Renal cortex interstitium (tissue), 11 donors: Measurements from ENCODE around the gene VEZF1. TPM values are rescaled to one million over a fixed set of nuclear protein-coding genes. Genes with fewer than 3 reads are reported as not detected.

ENCODE experiments used
- DNase-seq, 11 donors: peaks; one replicate each; pipeline ENCODE4 v3.0.0-alpha.2; 2013; ENCODE audit warnings: low read depth in 9 of 11, low spot score in 4 of 11; ENCODE audit errors: extremely low read depth in 1 of 11
- polyA plus RNA-seq, 3 donors: library from polyadenylated mRNA; unstranded; fragments of 120-200 nt; gene quantifications; one replicate each; pipeline ENCODE4 v1.2.1, GENCODE V29; 2013; ENCODE audit not compliant: insufficient read length in 3 of 3

The VEZF1 gene
- polyA plus RNA-seq, 3 donors = 99.9 to 111 (median 108) TPM

GRCh38 chr17:57957886-57958285, 30.2 kb downstream of the VEZF1 start:
- no peak for DNase-seq

GRCh38 chr17:57957120-57957850, 30.8 kb downstream of the VEZF1 start:
- DNase-seq = no peak

- DNase-seq = no peak
These were observed 31.5 kb downstream of the VEZF1 start for GRCh38 chr17:57956291-57957119.

- DNase-seq = peak in 2 of 11 donors; percentile 44 to 49
These were observed 32.7 kb downstream of the VEZF1 start, which contains the start of gene CUEDC1 for GRCh38 chr17:57955183-57955931. Gene CUEDC1, minus strand, starts transcription at chr17:57955412. Its CDS starts 69,848 bp downstream, at chr17:57885564.

GRCh38 chr17:57954397-57955182, 33.5 kb downstream of the VEZF1 start:
- peak in 3 of 11 donors; percentile 57 to 75 (median 65) for DNase-seq

- DNase-seq = no peak
These were observed 34.2 kb downstream of the VEZF1 start for GRCh38 chr17:57953705-57954396.

GRCh38 chr17:57953219-57953618, 34.8 kb downstream of the VEZF1 start:
- DNase-seq = no peak

- DNase-seq = no peak
These were observed 38.4 kb downstream of the VEZF1 start for GRCh38 chr17:57949649-57950048.

- DNase-seq = no peak
These were observed 39.3 kb downstream of the VEZF1 start for GRCh38 chr17:57948555-57949420.

- no peak for DNase-seq
These were observed 39.9 kb downstream of the VEZF1 start for GRCh38 chr17:57948169-57948554.

- no peak for DNase-seq
These were observed 40.7 kb downstream of the VEZF1 start for GRCh38 chr17:57947369-57947768.

- peak in 3 of 11 donors; percentile 42 to 66 (median 47) for DNase-seq
These were observed 41.2 kb downstream of the VEZF1 start for GRCh38 chr17:57946798-57947358.

GRCh38 chr17:57945996-57946797, 41.9 kb downstream of the VEZF1 start:
- DNase-seq = no peak

GRCh38 chr17:57944908-57945307, 43.1 kb downstream of the VEZF1 start:
- DNase-seq = no peak

GRCh38 chr17:57943645-57944044, 44.4 kb downstream of the VEZF1 start:
- no peak for DNase-seq

- DNase-seq = no peak
These were observed 44.9 kb downstream of the VEZF1 start for GRCh38 chr17:57943140-57943539.
